IMR-90 (cell line): ENCODE measurements around the gene FBXO30. TPM values are rescaled to one million over a fixed set of nuclear protein-coding genes. Genes with fewer than 3 reads are reported as not detected.

Experiments used
- ATAC-seq: fragments of 200-7000 bp; cut with Tn5 transposase; 2 replicates; pipeline ENCODE4 v1.9.1; 2020; ENCODE audit warnings: low read depth, mild to moderate bottlenecking, moderate library complexity
- BruUV-seq: library from RNA; stranded (reverse); fragments of 400-500 nt; replicated peaks from 2 replicates; lab custom pipeline; 2021; lab: Mats Ljungman, UMichigan
- CTCF ChIA-PET: fragments of 300-600 bp; formaldehyde crosslinking; extraction: SDS; loops from one replicate; lab custom pipeline; 2021; ENCODE audit warnings: antibody characterized with exemption; lab: Yijun Ruan, JAX
- POLR2A ChIA-PET: fragments of 300-600 bp; sonication (Branson Sonifier 250); formaldehyde crosslinking; loops from one replicate; lab custom pipeline; 2022; ENCODE audit warnings: antibody characterized with exemption; ENCODE audit not compliant: unreplicated experiment; lab: Charles Lee
- DNase-seq: peaks from one replicate; pipeline ENCODE4 v3.0.0; 2013
- H2AFZ ChIP-seq: replicated peaks from 2 replicates; pipeline ENCODE3; 2013; ENCODE audit warnings: low read length, mild to moderate bottlenecking; ENCODE audit not compliant: poor library complexity
- H2AK5ac ChIP-seq: 2 replicates; pipeline ENCODE4 v1.6.1; 2013; ENCODE audit warnings: low read depth, low read length, inconsistent platforms
- H2AK9ac ChIP-seq: replicated peaks from 2 replicates; pipeline ENCODE3; 2013; ENCODE audit warnings: mild to moderate bottlenecking, low read depth, low read length, moderate library complexity; ENCODE audit not compliant: poor library complexity
- H2BK120ac ChIP-seq: 2 replicates; pipeline ENCODE4 v1.6.1; 2013; ENCODE audit warnings: low read depth, low read length, inconsistent platforms
- H2BK15ac ChIP-seq: 3 replicates; pipeline ENCODE4 v1.6.1; 2013; ENCODE audit warnings: low read depth, low read length, inconsistent platforms
- H2BK20ac ChIP-seq: 2 replicates; pipeline ENCODE4 v1.6.1; 2013; ENCODE audit warnings: low read depth, mild to moderate bottlenecking, inconsistent platforms, low read length, moderate library complexity
- H2BK5ac ChIP-seq: 2 replicates; pipeline ENCODE4 v1.6.1; 2013; ENCODE audit warnings: mild to moderate bottlenecking, low read depth, low read length, inconsistent platforms; ENCODE audit not compliant: poor library complexity, severe bottlenecking
- H3K14ac ChIP-seq: replicated peaks from 2 replicates; pipeline ENCODE4 v1.6.1; 2013; ENCODE audit warnings: low read depth, low read length, inconsistent platforms
- H3K18ac ChIP-seq: 2 replicates; pipeline ENCODE4 v1.6.1; 2013; ENCODE audit warnings: low read depth, low read length, control low read depth
- H3K23ac ChIP-seq: 2 replicates; pipeline ENCODE4 v1.6.1; 2013; ENCODE audit warnings: low read depth, low read length, inconsistent platforms
- H3K27ac ChIP-seq: 2 replicates; pipeline ENCODE4 v1.5.1; 2013; ENCODE audit warnings: mild to moderate bottlenecking, control low read depth, low read length; ENCODE audit not compliant: insufficient read depth
- H3K27me3 ChIP-seq: 2 replicates; pipeline ENCODE4 v1.6.1; 2013; ENCODE audit warnings: low read length; ENCODE audit not compliant: control insufficient read depth, insufficient read depth
- H3K36me3 ChIP-seq: 2 replicates; pipeline ENCODE4 v1.6.1; 2013; ENCODE audit warnings: low read length, mixed read lengths; ENCODE audit not compliant: control insufficient read depth, insufficient read depth
- H3K4ac ChIP-seq: 2 replicates; pipeline ENCODE4 v1.6.1; 2013; ENCODE audit warnings: low read depth, low read length, inconsistent platforms
- H3K4me1 ChIP-seq: 2 replicates; pipeline ENCODE4 v1.6.1; 2013; ENCODE audit warnings: low read length, mixed read lengths; ENCODE audit not compliant: control insufficient read depth, insufficient read depth
- H3K4me2 ChIP-seq: 2 replicates; pipeline ENCODE4 v1.6.1; 2013; ENCODE audit warnings: low read depth, mild to moderate bottlenecking, control low read depth, low read length, moderate library complexity
- H3K4me3 ChIP-seq: 2 replicates; pipeline ENCODE4 v1.5.1; 2013; ENCODE audit warnings: low read depth, mild to moderate bottlenecking, control low read depth, low read length, moderate library complexity; ENCODE audit not compliant: insufficient read depth
- H3K56ac ChIP-seq: 2 replicates; pipeline ENCODE4 v1.6.1; 2013; ENCODE audit warnings: low read length, inconsistent platforms; ENCODE audit not compliant: insufficient read depth; ENCODE audit errors: extremely low read depth
- H3K79me1 ChIP-seq, 2 experiments: 2 replicates each; pipeline ENCODE4 v1.6.1; 2013; ENCODE audit warnings: low read length in 2 of 2, inconsistent platforms in 1 of 2, low read depth in 1 of 2
- H3K9ac ChIP-seq: 2 replicates; pipeline ENCODE4 v1.6.1; 2013; ENCODE audit warnings: low read depth, low read length, control low read depth
- H3K9me1 ChIP-seq: 2 replicates; pipeline ENCODE4 v1.6.1; 2013; ENCODE audit warnings: low read length, inconsistent platforms; ENCODE audit not compliant: insufficient read depth
- H3K9me3 ChIP-seq: 2 replicates; pipeline ENCODE4 v1.6.1; 2013; ENCODE audit warnings: low read length; ENCODE audit not compliant: control insufficient read depth, insufficient read depth
- H4K20me1 ChIP-seq: 2 replicates; pipeline ENCODE4 v1.6.1; 2013; ENCODE audit warnings: low read length, inconsistent platforms; ENCODE audit not compliant: insufficient read depth
- H4K5ac ChIP-seq: 2 replicates; pipeline ENCODE4 v1.6.1; 2013; ENCODE audit warnings: mild to moderate bottlenecking, low read depth, low read length, control low read depth
- H4K8ac ChIP-seq, 2 experiments: 2 replicates each; pipeline ENCODE4 v1.6.1; 2013; ENCODE audit warnings: low read depth in 2 of 2, low read length in 2 of 2, control low read depth in 1 of 2, inconsistent platforms in 1 of 2
- H4K91ac ChIP-seq: 2 replicates; pipeline ENCODE4 v1.6.1; 2013; ENCODE audit warnings: low read depth, low read length, inconsistent platforms; ENCODE audit not compliant: insufficient read depth
- BHLHE40 ChIP-seq: fragments of 150-350 bp; IDR thresholded peaks from 2 replicates; pipeline ENCODE4 v1.6.1; 2016; ENCODE audit warnings: mild to moderate bottlenecking, low read depth, low read length
- CEBPB ChIP-seq: IDR thresholded peaks from 2 replicates; pipeline ENCODE4 v1.6.1; 2012; ENCODE audit warnings: low read depth, low read length, improper control_type of control experiment
- CHD1 ChIP-seq: IDR thresholded peaks from 2 replicates; pipeline ENCODE4 v1.6.1; 2012; ENCODE audit warnings: low read depth, low read length, improper control_type of control experiment
- CTCF ChIP-seq: conservative IDR thresholded peaks from 2 replicates; pipeline ENCODE4 v1.5.1; 2012; ENCODE audit warnings: mild to moderate bottlenecking, low read depth, low read length, improper control_type of control experiment
- ELK1 ChIP-seq: fragments of 150-350 bp; IDR thresholded peaks from 2 replicates; pipeline ENCODE4 v1.6.1; 2016; ENCODE audit warnings: low read depth, mild to moderate bottlenecking, low read length, moderate library complexity, borderline replicate concordance
- FOS ChIP-seq: fragments of 150-350 bp; IDR thresholded peaks from 2 replicates; pipeline ENCODE4 v1.6.1; 2016; ENCODE audit warnings: low read depth, low read length
- MAFK ChIP-seq: IDR thresholded peaks from 2 replicates; pipeline ENCODE4 v1.6.1; 2012; ENCODE audit warnings: low read depth, low read length, improper control_type of control experiment
- MAZ ChIP-seq: IDR thresholded peaks from 2 replicates; pipeline ENCODE4 v1.6.1; 2012; ENCODE audit warnings: low read depth, mild to moderate bottlenecking, low read length, improper control_type of control experiment, moderate library complexity, borderline replicate concordance
- MXI1 ChIP-seq: IDR thresholded peaks from 2 replicates; pipeline ENCODE4 v1.6.1; 2012; ENCODE audit warnings: low read depth, mild to moderate bottlenecking, low read length, moderate library complexity, borderline replicate concordance
- NFE2L2 ChIP-seq: fragments of 150-350 bp; IDR thresholded peaks from 2 replicates; pipeline ENCODE4 v1.6.1; 2016; ENCODE audit warnings: low read depth, mild to moderate bottlenecking, low read length
- POLR2A ChIP-seq: IDR thresholded peaks from 2 replicates; pipeline ENCODE4 v1.6.1; 2012; ENCODE audit warnings: mild to moderate bottlenecking, low read depth, low read length
- RAD21 ChIP-seq: IDR thresholded peaks from 2 replicates; pipeline ENCODE4 v1.6.1; 2012; ENCODE audit warnings: low read length, improper control_type of control experiment
- RCOR1 ChIP-seq: IDR thresholded peaks from 2 replicates; pipeline ENCODE4 v1.6.1; 2012; ENCODE audit warnings: mild to moderate bottlenecking, low read length, improper control_type of control experiment; ENCODE audit not compliant: insufficient replicate concordance
- RFX5 ChIP-seq: IDR thresholded peaks from 2 replicates; pipeline ENCODE4 v1.8.0; 2012; ENCODE audit warnings: low read depth, mild to moderate bottlenecking, low read length, moderate library complexity
- SMC3 ChIP-seq: fragments of 150-350 bp; IDR thresholded peaks from 2 replicates; pipeline ENCODE4 v1.6.1; 2016; ENCODE audit warnings: low read depth, mild to moderate bottlenecking, antibody characterized with exemption, low read length, moderate library complexity
- USF2 ChIP-seq: fragments of 150-350 bp; IDR thresholded peaks from 2 replicates; pipeline ENCODE4 v1.6.1; 2017; ENCODE audit warnings: mild to moderate bottlenecking, antibody characterized with exemption, low read length, low read depth
- WGBS, 2 experiments: methylation state at CpG; one replicate each; pipeline versions ENCODE4 v1.1.5 to v1.1.7; 2013; ENCODE audit warnings: missing lambda C conversion rate in 2 of 2; ENCODE audit not compliant: insufficient read length in 1 of 2; ENCODE audit errors: extremely low coverage in 2 of 2; 5-methylcytosine and 5-hydroxymethylcytosine counted together
- dilution Hi-C: fragments of 300-500 bp; cut with HindIII; formaldehyde crosslinking; loops from one replicate; pipeline ENCODE4 v1.14.3; 2018; ENCODE audit warnings: low sequenced_read_pairs; ENCODE audit not compliant: unreplicated experiment
- in situ Hi-C: fragments of 300-500 bp; cut with MboI; formaldehyde crosslinking; loops from 3 replicates; pipeline ENCODE4 v1.14.3; 2019; ENCODE audit warnings: low sequenced_read_pairs, inconsistent platforms, mixed read lengths
- intact Hi-C: fragments of 100-400 bp; cut with micrococcal nuclease; formaldehyde crosslinking; loops from 2 replicates; pipeline ENCODE4 v1.10.0; 2022
- polyA plus RNA-seq, 3 experiments: library from polyadenylated mRNA; depleted of rRNA; stranded (reverse); fragments of >200 nt; gene quantifications; 2 replicates each; pipeline ENCODE4 v1.2.3, GENCODE V29; 2012; ENCODE audit warnings: low replicate concordance in 1 of 3
- total RNA-seq: library from RNA; depleted of rRNA; stranded (reverse); fragments of >200 nt; gene quantifications from 2 replicates; pipeline ENCODE4 v1.2.3, GENCODE V29; 2012

The FBXO30 gene
- total and polyA plus RNA-seq, 2 of the 4 experiments (the other 2 are of a cell fraction) = 3.1 to 9.3 TPM

- H3K27me3 ChIP-seq = no peaks in the 10 kb centered on the region
- H4K20me1 ChIP-seq = no peaks in the 10 kb centered on the region
- no peaks in the 10 kb centered on the region for H3K79me1 ChIP-seq
- dilution Hi-C loops = no loop called here
- intact Hi-C loops = no loop called here
- H3K36me3 ChIP-seq = no peaks in the 10 kb centered on the region
- no peak overlapping the region for H3K27ac ChIP-seq
- H3K9me1 ChIP-seq = no peaks in the 10 kb centered on the region
- no peak overlapping the region for H2AK9ac ChIP-seq
- ChIA-PET POLR2A (no interaction called here), CTCF (no interaction called here)
- no peak overlapping the region for H2AFZ ChIP-seq
- no peak for DNase-seq
- peaks cover 2% of the 10 kb centered on the region; the same call in 1 of the 2 replicates for H3K4me1 ChIP-seq
- H3K4me3 ChIP-seq = no peak overlapping the region
- no peak overlapping the region for H2BK5ac ChIP-seq
- no peak overlapping the region for H3K4me2 ChIP-seq
- no peak overlapping the region for H2AK5ac ChIP-seq
- no peak overlapping the region for H3K4ac ChIP-seq
- H2BK20ac ChIP-seq = no peak overlapping the region
- no peak overlapping the region for H3K56ac ChIP-seq
- H2BK15ac ChIP-seq = no peak overlapping the region
- BruUV-seq = no TSS peak
- H4K91ac ChIP-seq = no peak overlapping the region
- no peak overlapping the region for H4K5ac ChIP-seq
- no peak overlapping the region for H3K9ac ChIP-seq
- H2BK120ac ChIP-seq = no peak overlapping the region
- no peak for ATAC-seq
- no peaks in the 10 kb centered on the region for H3K9me3 ChIP-seq
- TF ChIP-seq CEBPB = no peak
- TF ChIP-seq RAD21 = no peak
- no peak for TF ChIP-seq POLR2A
- TF ChIP-seq MXI1 = no peak
- no peak for TF ChIP-seq FOS
- TF ChIP-seq USF2 = no peak
- no peak for TF ChIP-seq MAZ
- TF ChIP-seq SMC3 = no peak
- no peak for TF ChIP-seq CHD1
- TF ChIP-seq BHLHE40 = no peak
- no peak for TF ChIP-seq NFE2L2
- TF ChIP-seq ELK1 = no peak
- TF ChIP-seq RCOR1 = no peak
- no peak for TF ChIP-seq MAFK
- no peak for TF ChIP-seq CTCF
- TF ChIP-seq RFX5 = no peak
- WGBS, 2 experiments = no CpG with 5 or more reads among the region's 1 CpG
- H4K8ac ChIP-seq = no peak overlapping the region
- no peak overlapping the region for H3K14ac ChIP-seq
- in situ Hi-C loops = no loop called here
- H3K23ac ChIP-seq = no peak overlapping the region
- H3K18ac ChIP-seq = no peak overlapping the region
These were observed 22.2 kb upstream of the FBXO30 start for GRCh38 chr6:145836772-145837171.
